ENCODE results near the gene SELENOS. TPM values are rescaled to one million over a fixed set of nuclear protein-coding genes. Genes with fewer than 3 reads are reported as not detected.

SELENOS gene
- total and polyA plus RNA-seq, 2 donors (not counting 3 experiments of a cell fraction or from before 2014, with no cell fraction given): 70.4 to 101 TPM

DNA sequence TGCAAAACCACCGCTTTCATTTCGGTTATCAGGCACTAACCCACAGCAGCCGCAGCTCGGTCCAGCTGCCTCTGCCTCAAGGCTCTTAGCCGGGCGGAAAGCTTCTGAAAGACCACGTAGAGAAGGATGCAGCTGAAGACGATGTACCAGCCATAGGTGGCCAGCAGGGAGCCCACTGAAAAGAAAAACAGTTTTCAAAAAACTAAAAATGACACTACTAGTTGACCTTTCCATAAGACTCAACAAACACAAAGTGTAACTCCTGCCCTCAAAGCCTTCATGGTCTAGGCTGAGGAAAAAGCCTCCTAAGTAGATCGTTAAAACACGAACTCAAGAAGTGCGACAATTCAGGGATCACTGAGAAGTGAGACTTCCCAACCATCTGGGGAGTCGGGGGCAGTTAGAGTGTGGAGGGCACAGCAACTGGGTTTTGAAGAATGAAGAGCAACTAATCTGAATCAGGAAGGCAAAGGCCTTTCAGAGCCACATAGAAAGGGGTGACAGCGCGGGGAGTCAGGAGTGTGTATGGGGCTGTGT lies 716 bp downstream of the SELENOS start:
- ChIA-PET POLR2A (interaction anchor here (0.9 kb wide), 1 partner anchor 9 kb away, joined by 3 read pairs; no protein-coding TSS in a partner anchor), CTCF (interaction anchor here (0.6 to 1.1 kb wide), 9 partner anchors 9 to 365 kb away, joined by 3 to 7 read pairs (median 3); no protein-coding TSS in a partner anchor)
- TF ChIP-seq POLR2AphosphoS5 (IDR thresholded peaks at IDR 0.05; ENCODE audit: insufficient read depth, low read depth, low read length): no peak
- no peak for TF ChIP-seq POLR2A (IDR thresholded peaks at IDR 0.05; ENCODE audit: low read depth, low read length)
- no peak for TF ChIP-seq FOS (IDR thresholded peaks at IDR 0.05; ENCODE audit: borderline replicate concordance, insufficient read depth, low read length)
- TF ChIP-seq, protein P1, sequence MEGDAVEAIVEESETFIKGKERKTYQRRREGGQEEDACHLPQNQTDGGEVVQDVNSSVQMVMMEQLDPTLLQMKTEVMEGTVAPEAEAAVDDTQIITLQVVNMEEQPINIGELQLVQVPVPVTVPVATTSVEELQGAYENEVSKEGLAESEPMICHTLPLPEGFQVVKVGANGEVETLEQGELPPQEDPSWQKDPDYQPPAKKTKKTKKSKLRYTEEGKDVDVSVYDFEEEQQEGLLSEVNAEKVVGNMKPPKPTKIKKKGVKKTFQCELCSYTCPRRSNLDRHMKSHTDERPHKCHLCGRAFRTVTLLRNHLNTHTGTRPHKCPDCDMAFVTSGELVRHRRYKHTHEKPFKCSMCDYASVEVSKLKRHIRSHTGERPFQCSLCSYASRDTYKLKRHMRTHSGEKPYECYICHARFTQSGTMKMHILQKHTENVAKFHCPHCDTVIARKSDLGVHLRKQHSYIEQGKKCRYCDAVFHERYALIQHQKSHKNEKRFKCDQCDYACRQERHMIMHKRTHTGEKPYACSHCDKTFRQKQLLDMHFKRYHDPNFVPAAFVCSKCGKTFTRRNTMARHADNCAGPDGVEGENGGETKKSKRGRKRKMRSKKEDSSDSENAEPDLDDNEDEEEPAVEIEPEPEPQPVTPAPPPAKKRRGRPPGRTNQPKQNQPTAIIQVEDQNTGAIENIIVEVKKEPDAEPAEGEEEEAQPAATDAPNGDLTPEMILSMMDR (IDR thresholded peaks at IDR 0.05; ENCODE audit: extremely low read depth in 1 of 2, insufficient read depth in 1 of 2, low read depth in 1 of 2, low read length in 2 of 2): peak; percentile 43 to 51
- no peak for TF ChIP-seq JUN (IDR thresholded peaks at IDR 0.05; ENCODE audit: borderline replicate concordance, insufficient read depth, insufficient read length, low read depth)
- TF ChIP-seq EZH2 (IDR thresholded peaks at IDR 0.05; ENCODE audit: borderline replicate concordance, low read depth, low read length, severe bottlenecking): no peak
- TF ChIP-seq, protein P2, sequence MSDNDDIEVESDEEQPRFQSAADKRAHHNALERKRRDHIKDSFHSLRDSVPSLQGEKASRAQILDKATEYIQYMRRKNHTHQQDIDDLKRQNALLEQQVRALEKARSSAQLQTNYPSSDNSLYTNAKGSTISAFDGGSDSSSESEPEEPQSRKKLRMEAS (IDR thresholded peaks at IDR 0.05; ENCODE audit: insufficient read depth, insufficient read length): no peak
- H3K9me1 ChIP-seq (replicated peaks; ENCODE audit: control insufficient read depth, extremely low read depth, insufficient read depth, low read length): no peaks in the 10 kb centered on the region
- peak overlapping the region; percentile 75 for H3K27ac ChIP-seq (ENCODE audit: insufficient read depth, low read depth, low read length)
- peaks cover 24 to 26% of the 10 kb centered on the region in 2 experiments for H3K36me3 ChIP-seq (ENCODE audit: control insufficient read depth in 2 of 2, extremely low read depth in 1 of 2, insufficient read depth in 2 of 2, low read length in 2 of 2)
- peaks cover 11% of the 10 kb centered on the region for H3K4me1 ChIP-seq (ENCODE audit: control insufficient read depth, extremely low read depth, insufficient read depth, low read length)
- no peaks in the 10 kb centered on the region for H3K27me3 ChIP-seq (ENCODE audit: control insufficient read depth in 2 of 2, insufficient read depth in 2 of 2, low read length in 2 of 2)
- peak overlapping the region; percentile 82 for H3K9ac ChIP-seq (replicated peaks; ENCODE audit: extremely low read depth, insufficient read depth, low read length)
- peak overlapping the region; percentile 63 to 98 (median 82) for H3K4me3 ChIP-seq (replicated peaks in 1 of 3; ENCODE audit: insufficient read depth in 1 of 3, low read depth in 1 of 3, low read length in 3 of 3)
- DNase-seq (ENCODE audit: low read depth, low spot score) (peak; percentile 58), FAIRE-seq (peak; percentile 83)
- no peaks in the 10 kb centered on the region for H3K9me3 ChIP-seq (replicated peaks; ENCODE audit: control insufficient read depth, insufficient read depth, low read length)
- dilution Hi-C loops (cut with MboI; ENCODE audit: extremely low pct_ligation_motif_present, low sequenced_read_pairs) (no loop called here), intact Hi-C loops (cut with micrococcal nuclease) (loop anchor here (1.0 to 5.0 kb wide), 3 partner anchors 18 to 554 kb away; no protein-coding TSS in a partner anchor)
- H2AFZ ChIP-seq (ENCODE audit: low read depth, low read length): peak overlapping the region; percentile 45
- H3K4me2 ChIP-seq (ENCODE audit: insufficient read depth, low read length): peak overlapping the region; percentile 81
- H4K20me1 ChIP-seq (replicated peaks; ENCODE audit: control insufficient read depth, extremely low read depth, insufficient read depth, low read length): no peaks in the 10 kb centered on the region
- no TSS peak for BruUV-seq (replicated peaks)
- H3K79me2 ChIP-seq (ENCODE audit: control insufficient read depth, insufficient read depth, low read length): peaks cover 19% of the 10 kb centered on the region
